Gastroesophageal sphincter (tissue), 4 donors: ENCODE data around the gene UTP3. TPM values are rescaled to one million over a fixed set of nuclear protein-coding genes. Genes with fewer than 3 reads are reported as not detected.
"Not testable (repeated sequence)": the region's sequence is repeated elsewhere in the genome, so short reads cannot be mapped to it uniquely, and the experiment has no call there.

Source experiments
- ATAC-seq: fragments of 150-250 bp; one replicate; pipeline ENCODE4 v1.9.1; 2016; ENCODE audit warnings: mild to moderate bottlenecking, moderate library complexity
- H3K27ac ChIP-seq, 4 donors: fragments of 200-600 bp; sonication (generic) in 3 of 4; 1 replicate in 3 of 4; 2 replicates in 1 of 4; pipeline ENCODE4 v1.5.1; 2016 to 2019
- H3K27me3 ChIP-seq: fragments of 200-600 bp; sonication (generic); one replicate; pipeline ENCODE4 v1.5.1; 2019
- H3K36me3 ChIP-seq, 2 donors: fragments of 200-600 bp; sonication (generic); one replicate each; pipeline ENCODE4 v1.5.1; 2019; ENCODE audit warnings: control low read depth in 1 of 2
- H3K4me1 ChIP-seq, 3 donors: fragments of 200-600 bp; sonication (generic); 1 replicate in 2 of 3; 2 replicates in 1 of 3; pipeline ENCODE4 v1.5.1; 2016 to 2019; ENCODE audit warnings: control low read depth in 2 of 3
- H3K4me3 ChIP-seq, 2 donors: fragments of 200-600 bp; sonication (generic); one replicate each; pipeline ENCODE4 v1.5.1; 2019; ENCODE audit warnings: mild to moderate bottlenecking in 1 of 2, moderate library complexity in 1 of 2
- H3K9me3 ChIP-seq, 3 donors: fragments of 200-600 bp; sonication (generic); one replicate each; pipeline ENCODE4 v1.5.1; 2017 to 2019; ENCODE audit warnings: control low read depth in 2 of 3
- CTCF ChIP-seq, 4 experiments: fragments of 200-600 bp in 2 of 4; fragments of 450-650 bp in 2 of 4; sonication (generic) in 1 of 4; IDR thresholded peaks; one replicate each; pipeline ENCODE4 v1.5.1; 2017 to 2019; ENCODE audit warnings: antibody characterized with exemption in 4 of 4, mild to moderate bottlenecking in 2 of 4, moderate library complexity in 2 of 4
- EP300 ChIP-seq: sonication (generic); formaldehyde crosslinking; IDR thresholded peaks from one replicate; pipeline ENCODE4 v1.6.1; 2017; ENCODE audit warnings: antibody characterized with exemption, mild to moderate bottlenecking
- POLR2A ChIP-seq, 2 donors: fragments of 450-650 bp; IDR thresholded peaks; one replicate each; pipeline ENCODE4 v1.6.1; 2017; ENCODE audit warnings: antibody characterized with exemption in 2 of 2, mild to moderate bottlenecking in 2 of 2, moderate library complexity in 1 of 2
- POLR2AphosphoS5 ChIP-seq: sonication (generic); formaldehyde crosslinking; IDR thresholded peaks from one replicate; pipeline ENCODE4 v1.6.1; 2017; ENCODE audit warnings: antibody characterized with exemption
- WGBS, 2 donors: methylation state at CpG; one replicate each; pipeline ENCODE4 v1.1.5; 2018; ENCODE audit warnings: low coverage in 1 of 2; 5-methylcytosine and 5-hydroxymethylcytosine counted together
- total RNA-seq, 4 donors: library from RNA; depleted of rRNA; stranded (reverse); fragments of >200 nt; gene quantifications; one replicate each; pipeline ENCODE4 v1.1.0, GENCODE V29; 2016

UTP3 gene
- 10 to 100 TPM; 20.9 to 30.8 (median 24.0) TPM for total RNA-seq

- Histone ChIP-seq H3K27ac (peak within 1 kb of the TSS; percentile 80 to 94 (median 92)), H3K36me3 (peaks cover 0 to 23% of the 10 kb centered on the region in 2 donors), H3K9me3 (no peaks in the 10 kb centered on the region), H3K27me3 (no peaks in the 10 kb centered on the region), H3K4me3 (peak within 1 kb of the TSS; percentile 86 to 96), H3K4me1 (peaks cover 4 to 49% (median 18%) of the 10 kb centered on the region in 3 donors)
- 0 to 1% methylated on average over 5 to 21 of the region's 70 CpGs for WGBS, 2 donors
- TF ChIP-seq EP300 (no peak), POLR2AphosphoS5 (peak; percentile 84), CTCF (IDR thresholded peaks at IDR 0.05) (peak; percentile 81 to 96 (median 88)), POLR2A (IDR thresholded peaks at IDR 0.05) (peak; percentile 37 to 66)
- ATAC-seq = peak; percentile 97
These were observed at the start of gene UTP3 for GRCh38 chr4:70687821-70688794. UTP3 (plus strand) TSS chr4:70688532; CDS start chr4:70688678, 146 bp downstream.

DNA sequence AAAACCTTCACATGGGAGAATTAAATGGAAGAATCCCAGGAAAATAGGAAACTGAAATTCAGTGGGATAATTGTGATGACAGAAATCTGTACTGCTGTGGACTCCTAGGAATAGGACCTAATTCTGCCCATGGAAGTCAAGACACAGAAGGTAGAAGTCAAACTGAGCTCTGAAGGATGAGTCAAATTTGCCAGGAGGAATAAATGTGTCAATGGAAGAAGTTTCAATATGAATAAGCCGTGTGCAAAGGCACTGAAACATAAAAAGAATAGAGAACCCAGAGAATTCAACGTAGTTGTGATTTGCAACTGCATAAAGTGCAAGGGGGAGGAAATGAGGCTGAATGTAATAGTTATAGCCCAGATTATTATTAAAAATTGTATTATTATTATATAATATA lies 48.1 kb upstream of the UTP3 start:
- ATAC-seq = no peak
- Histone ChIP-seq H3K4me1 (peaks cover 0 to 11% (median 6%) of the 10 kb centered on the region in 3 donors), H3K27ac (no peak overlapping the region), H3K9me3 (no peaks in the 10 kb centered on the region), H3K4me3 (no peak overlapping the region), H3K36me3 (no peaks in the 10 kb centered on the region), H3K27me3 (no peaks in the 10 kb centered on the region)
- WGBS, 2 donors = 78 to 92% methylated on average over 1 to 2 of the region's 2 CpGs
- TF ChIP-seq POLR2A (IDR thresholded peaks at IDR 0.05) = no peak
- no peak for TF ChIP-seq EP300
- TF ChIP-seq CTCF (IDR thresholded peaks at IDR 0.05) = no peak
- TF ChIP-seq POLR2AphosphoS5 = no peak

DNA sequence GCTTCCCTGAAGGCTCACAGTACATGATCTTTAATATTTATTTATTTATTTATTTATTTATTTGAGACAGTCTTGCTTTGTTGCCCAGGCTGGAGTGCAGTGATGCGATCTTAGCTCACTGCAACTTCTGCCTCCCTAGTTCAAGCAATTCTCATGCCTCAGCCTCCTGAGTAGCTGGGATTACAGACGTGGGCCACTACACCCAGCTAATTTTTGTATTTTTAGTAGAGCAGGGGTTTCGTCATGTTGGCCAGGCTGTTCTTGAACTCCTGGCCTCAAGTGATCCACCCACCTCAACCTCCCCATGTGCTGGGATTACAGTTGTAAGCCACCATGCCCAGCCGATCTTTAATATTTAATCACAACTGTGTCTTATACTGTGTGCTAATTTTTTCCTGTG lies 37.6 kb upstream of the UTP3 start:
- not testable (repeated sequence) for H3K4me1 ChIP-seq, H3K27me3 ChIP-seq, H3K27ac ChIP-seq, H3K4me3 ChIP-seq, H3K9me3 ChIP-seq, H3K36me3 ChIP-seq, ATAC-seq
- 80 to 82% methylated on average over 1 to 4 of the region's 4 CpGs for WGBS, 2 donors

DNA sequence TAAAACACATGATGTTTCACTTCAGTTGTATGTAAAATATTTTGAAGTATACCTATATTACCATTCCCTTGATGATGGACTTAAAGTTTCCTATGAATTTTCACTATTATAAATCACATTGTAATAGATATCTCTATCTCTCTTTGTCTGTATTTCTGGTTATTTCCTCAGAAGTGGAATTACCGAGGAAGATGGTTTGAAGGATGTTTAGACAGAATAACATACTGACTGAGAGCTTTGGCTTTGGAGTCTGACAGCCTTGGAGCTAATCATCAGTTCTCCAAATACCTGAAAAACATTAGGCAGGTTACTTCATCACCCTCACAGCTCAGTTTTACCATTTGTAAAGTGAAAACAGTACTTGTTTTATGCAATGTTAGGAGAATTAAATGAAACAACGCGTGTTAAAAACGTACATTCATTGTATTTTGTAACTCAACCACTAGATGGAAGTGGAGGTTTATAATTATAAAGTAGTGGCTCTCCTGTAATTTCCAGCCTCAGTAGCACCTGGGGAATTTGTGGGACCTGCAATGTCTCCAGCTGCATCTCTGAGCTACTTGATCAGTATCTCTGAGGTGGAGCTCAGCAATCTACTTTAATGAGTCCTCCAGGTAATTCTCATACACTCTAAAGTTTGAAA lies 36.3 kb upstream of the UTP3 start:
- ATAC-seq = no peak
- no peaks in the 10 kb centered on the region for H3K27me3 ChIP-seq
- 0 to 4% methylated on average over 4 of the region's 4 CpGs for WGBS, 2 donors

More for the DNA sequence above, 36.3 kb upstream of the UTP3 start:
- no peaks in the 10 kb centered on the region for H3K36me3 ChIP-seq
- no peak overlapping the region for H3K4me3 ChIP-seq
- H3K4me1 ChIP-seq = peaks cover 0 to 6% (median 0%) of the 10 kb centered on the region in 3 donors
- TF ChIP-seq CTCF (IDR thresholded peaks at IDR 0.05) = peak; percentile 35 to 67 (median 60)
- no peak for TF ChIP-seq EP300
- TF ChIP-seq POLR2AphosphoS5 = no peak
- H3K27ac ChIP-seq = no peak overlapping the region
- no peaks in the 10 kb centered on the region for H3K9me3 ChIP-seq
